ENCODE data around the gene TDP2. TPM values are rescaled to one million over a fixed set of nuclear protein-coding genes. Genes with fewer than 3 reads are reported as not detected.
A peak's percentile ranks its signal among the peaks of the same experiment; 100 is the strongest.

Gene TDP2
- total and polyA plus RNA-seq, 9 of the 15 experiments (the other 6 are each of a cell fraction or from before 2014, with no cell fraction given) = 27.7 to 60.1 (median 31.8) TPM

- Histone ChIP-seq H3K9me3 (replicated peaks; ENCODE audit: control insufficient read depth, insufficient read depth, low read depth, low read length) (no peaks in the 10 kb centered on the region), H2AFZ (ENCODE audit: low read depth, low read length) (no peak overlapping the region), H3K36me3 (ENCODE audit: control insufficient read depth, insufficient read depth, low read length) (peaks cover 99% of the 10 kb centered on the region), H3K27me3 (ENCODE audit: control insufficient read depth in 2 of 2, insufficient read depth in 2 of 2, low read length in 2 of 2) (no peaks in the 10 kb centered on the region), H3K4me1 (replicated peaks in 1 of 2; ENCODE audit: control insufficient read depth in 2 of 2, insufficient read depth in 2 of 2, low read length in 2 of 2) (no peaks in the 10 kb centered on the region), H3K79me2 (ENCODE audit: control insufficient read depth, insufficient read depth, low read length) (peaks cover 35% of the 10 kb centered on the region), H3K9ac (ENCODE audit: insufficient read depth in 1 of 2, low read depth in 2 of 2, low read length in 2 of 2) (no peak overlapping the region), H3K9me1 (ENCODE audit: control insufficient read depth, insufficient read depth, low read length) (no peaks in the 10 kb centered on the region), H3K4me3 (no peak overlapping the region), H3K27ac (ENCODE audit: extremely low read depth, low read depth, low read length) (no peak overlapping the region), H4K20me1 (replicated peaks; ENCODE audit: control insufficient read depth, insufficient read depth, low read length) (no peaks in the 10 kb centered on the region; the same call in 1 of the 2 replicates), H3K4me2 (ENCODE audit: insufficient read depth, low read length) (no peak overlapping the region)
- TF ChIP-seq RBFOX2 (IDR thresholded peaks at IDR 0.05; ENCODE audit: low read depth, low read length) (0 out of 2 replicates have a peak, but pooled peaks have one; percentile 19), POLR2G (IDR thresholded peaks at IDR 0.05; ENCODE audit: low read depth, low read length) (peak; percentile 53), MAFF (IDR thresholded peaks at IDR 0.05; ENCODE audit: low read length) (no peak), HINFP (tag; conservative IDR thresholded peaks at IDR 0.05; ENCODE audit: low read depth) (no peak), BCLAF1 (IDR thresholded peaks at IDR 0.05; ENCODE audit: borderline replicate concordance in 1 of 2, control insufficient read depth in 1 of 2, low read depth in 2 of 2, low read length in 1 of 2) (0 out of 4 replicates have a peak, but pooled peaks of 1 of the 2 experiments have one; percentile 54)
- WGBS (ENCODE audit: insufficient coverage, low coverage, missing lambda C conversion rate) = 74% methylated on average over 3 of the region's 3 CpGs
- DNase-seq (ENCODE audit: extremely low read depth in 1 of 4, low spot score in 3 of 4) (no peak), ATAC-seq (no peak), FAIRE-seq (no peak)
- CTCF ChIA-PET (ENCODE audit: low intra/inter-chr PET ratio) = no interaction called here
- BruUV-seq (replicated peaks) = no TSS peak
- intact Hi-C loops (cut with micrococcal nuclease) = no loop called here
- POLR2A ChIA-PET = interaction anchor here (0.6 to 2.6 kb wide), 4 partner anchors 9 to 13 kb away, joined by 3 to 45 read pairs (median 3); partner anchors contain the start of gene C6orf62
- in situ Hi-C loops (cut with MboI) = no loop called here
Observed at GRCh38 chr6:24708612-24709011, 41.9 kb upstream of the TDP2 start.
